A673 (cell line): ENCODE results near the gene MASP1. TPM values are rescaled to one million over a fixed set of nuclear protein-coding genes. Genes with fewer than 3 reads are reported as not detected.

Source experiments
- BruUV-seq: library from RNA; stranded (reverse); fragments of 400-500 nt; replicated peaks from 2 replicates; lab custom pipeline; 2021; lab: Mats Ljungman, UMichigan
- CTCF ChIA-PET: fragments of 300-600 bp; sonication (Branson Sonifier 250); formaldehyde crosslinking; loops from one replicate; lab custom pipeline; 2022; ENCODE audit warnings: antibody characterized with exemption; lab: Charles Lee
- POLR2A ChIA-PET: fragments of 300-600 bp; sonication (Branson Sonifier 250); formaldehyde crosslinking; loops from one replicate; lab custom pipeline; 2022; ENCODE audit warnings: antibody characterized with exemption; ENCODE audit not compliant: low non-redundant PET; lab: Charles Lee
- DNase-seq: peaks from one replicate; pipeline ENCODE4 v3.0.0-alpha.2; 2015; ENCODE audit warnings: low spot score
- H3K27ac ChIP-seq: fragments of 200-600 bp; sonication (generic); 2 replicates; pipeline ENCODE4 v1.5.1; 2016; ENCODE audit warnings: mixed run types, low read depth, mild to moderate bottlenecking, mixed read lengths, antibody characterized with exemption, low read length; ENCODE audit not compliant: poor library complexity, severe bottlenecking
- H3K27me3 ChIP-seq: fragments of 200-600 bp; sonication (generic); replicated peaks from 2 replicates; pipeline ENCODE4 v1.6.1; 2017; ENCODE audit warnings: mixed run types, low read depth, mild to moderate bottlenecking, mixed read lengths, antibody characterized with exemption, low read length; ENCODE audit not compliant: insufficient read depth, poor library complexity
- H3K36me3 ChIP-seq: fragments of 200-600 bp; sonication (generic); 2 replicates; pipeline ENCODE4 v1.6.1; 2016; ENCODE audit warnings: mixed run types, mild to moderate bottlenecking, mixed read lengths, antibody characterized with exemption, low read length; ENCODE audit not compliant: insufficient read depth, poor library complexity, severe bottlenecking
- H3K4me1 ChIP-seq: fragments of 200-600 bp; sonication (generic); 2 replicates; pipeline ENCODE4 v1.6.1; 2017; ENCODE audit warnings: mixed run types, mild to moderate bottlenecking, mixed read lengths, antibody characterized with exemption, low read length; ENCODE audit not compliant: insufficient read depth, poor library complexity, severe bottlenecking
- H3K4me3 ChIP-seq: fragments of 200-600 bp; sonication (generic); 2 replicates; pipeline ENCODE4 v1.5.1; 2016; ENCODE audit warnings: low read depth, mixed run types, mild to moderate bottlenecking, mixed read lengths, low read length; ENCODE audit not compliant: poor library complexity, severe bottlenecking
- H3K9me3 ChIP-seq: fragments of 200-600 bp; sonication (generic); 2 replicates; pipeline ENCODE4 v1.6.1; 2016; ENCODE audit warnings: mixed run types, low read depth, mild to moderate bottlenecking, mixed read lengths, antibody characterized with exemption, low read length; ENCODE audit not compliant: poor library complexity, severe bottlenecking
- EZH2 ChIP-seq: fragments of 200-600 bp; sonication (generic); IDR thresholded peaks from 2 replicates; pipeline ENCODE4 v1.6.1; 2017; ENCODE audit warnings: borderline replicate concordance, low read depth, mild to moderate bottlenecking, mixed read lengths, antibody characterized with exemption, low read length; ENCODE audit not compliant: poor library complexity, severe bottlenecking
- intact Hi-C: fragments of 100-400 bp; cut with micrococcal nuclease; formaldehyde crosslinking; loops from one replicate; pipeline ENCODE4 v1.10.0; 2022; ENCODE audit not compliant: unreplicated experiment
- total RNA-seq: library from RNA; stranded (reverse); gene quantifications from 2 replicates; pipeline ENCODE4 v1.2.3, GENCODE V29; 2021
- TF ChIP-seq, protein P1 (sequence below): fragments of 300-800, 200-600 bp; sonication (generic); conservative IDR thresholded peaks from 2 replicates; pipeline ENCODE4 v1.5.1; 2017; ENCODE audit warnings: low read depth, mild to moderate bottlenecking, antibody characterized with exemption, low read length, moderate library complexity, mixed read lengths

The MASP1 gene
- total RNA-seq, 1 experiment from 2014 or later, result not detected

DNA sequence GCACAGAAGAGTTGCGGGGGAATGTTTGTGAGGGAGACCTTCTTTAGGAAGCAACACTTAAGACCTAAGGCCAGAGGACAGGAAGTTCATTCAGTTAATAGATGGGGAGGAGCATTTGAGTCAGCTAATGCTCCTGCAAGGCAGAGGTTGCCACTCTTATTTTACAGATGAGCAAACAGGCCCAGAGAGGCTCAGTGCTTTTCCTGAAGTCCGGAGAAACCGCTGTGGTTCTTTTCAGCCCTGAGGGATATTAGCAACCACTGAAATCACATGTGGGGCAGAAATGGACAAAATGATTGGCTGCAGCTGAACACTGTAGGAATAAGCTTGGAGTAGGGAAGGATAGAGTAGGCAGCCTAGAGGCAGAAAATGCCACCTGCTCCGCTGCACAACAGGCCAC is 43.4 kb upstream of the MASP1 start:
- CTCF ChIA-PET, result no interaction called here
- BruUV-seq, result no TSS peak
- no peak overlapping the region for H3K4me3 ChIP-seq
- H3K27me3 ChIP-seq, result no peaks in the 10 kb centered on the region
- TF ChIP-seq, protein P1, sequence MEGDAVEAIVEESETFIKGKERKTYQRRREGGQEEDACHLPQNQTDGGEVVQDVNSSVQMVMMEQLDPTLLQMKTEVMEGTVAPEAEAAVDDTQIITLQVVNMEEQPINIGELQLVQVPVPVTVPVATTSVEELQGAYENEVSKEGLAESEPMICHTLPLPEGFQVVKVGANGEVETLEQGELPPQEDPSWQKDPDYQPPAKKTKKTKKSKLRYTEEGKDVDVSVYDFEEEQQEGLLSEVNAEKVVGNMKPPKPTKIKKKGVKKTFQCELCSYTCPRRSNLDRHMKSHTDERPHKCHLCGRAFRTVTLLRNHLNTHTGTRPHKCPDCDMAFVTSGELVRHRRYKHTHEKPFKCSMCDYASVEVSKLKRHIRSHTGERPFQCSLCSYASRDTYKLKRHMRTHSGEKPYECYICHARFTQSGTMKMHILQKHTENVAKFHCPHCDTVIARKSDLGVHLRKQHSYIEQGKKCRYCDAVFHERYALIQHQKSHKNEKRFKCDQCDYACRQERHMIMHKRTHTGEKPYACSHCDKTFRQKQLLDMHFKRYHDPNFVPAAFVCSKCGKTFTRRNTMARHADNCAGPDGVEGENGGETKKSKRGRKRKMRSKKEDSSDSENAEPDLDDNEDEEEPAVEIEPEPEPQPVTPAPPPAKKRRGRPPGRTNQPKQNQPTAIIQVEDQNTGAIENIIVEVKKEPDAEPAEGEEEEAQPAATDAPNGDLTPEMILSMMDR, result no peak
- TF ChIP-seq EZH2, result no peak
- no peaks in the 10 kb centered on the region for H3K36me3 ChIP-seq
- intact Hi-C loops, result no loop called here
- DNase-seq, result no peak
- H3K4me1 ChIP-seq, result no peaks in the 10 kb centered on the region
- POLR2A ChIA-PET, result no interaction called here
- H3K9me3 ChIP-seq, result no peaks in the 10 kb centered on the region
- H3K27ac ChIP-seq, result no peak overlapping the region

DNA sequence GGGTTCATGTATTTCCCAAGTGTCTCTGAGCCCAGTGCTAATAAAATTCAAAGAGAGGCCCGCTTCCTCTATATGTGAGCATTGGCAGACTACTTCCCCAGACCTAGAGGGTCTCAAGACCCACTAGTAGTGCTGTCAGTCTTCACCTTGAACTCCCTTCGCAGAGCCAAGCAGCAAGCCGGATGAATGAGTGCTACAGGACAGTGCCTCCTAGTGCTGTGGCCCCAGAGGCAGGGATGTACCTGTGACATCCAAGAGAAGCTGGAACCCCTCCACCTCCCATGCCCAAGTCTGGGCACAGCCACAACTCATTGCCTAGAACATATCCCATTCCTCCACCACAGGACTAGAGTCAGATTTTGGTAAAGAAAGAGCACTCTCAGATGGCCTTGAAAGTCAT is 37.2 kb upstream of the MASP1 start:
- no peak overlapping the region for H3K27ac ChIP-seq
- POLR2A ChIA-PET, result no interaction called here
- no peaks in the 10 kb centered on the region for H3K27me3 ChIP-seq
- CTCF ChIA-PET, result no interaction called here
- intact Hi-C loops, result no loop called here
- no peaks in the 10 kb centered on the region for H3K36me3 ChIP-seq
- no TSS peak for BruUV-seq
- no peak for DNase-seq
- TF ChIP-seq, protein P1, result no peak
- no peak for TF ChIP-seq EZH2
- H3K4me1 ChIP-seq, result no peaks in the 10 kb centered on the region
- H3K4me3 ChIP-seq, result no peak overlapping the region
- H3K9me3 ChIP-seq, result no peaks in the 10 kb centered on the region

DNA sequence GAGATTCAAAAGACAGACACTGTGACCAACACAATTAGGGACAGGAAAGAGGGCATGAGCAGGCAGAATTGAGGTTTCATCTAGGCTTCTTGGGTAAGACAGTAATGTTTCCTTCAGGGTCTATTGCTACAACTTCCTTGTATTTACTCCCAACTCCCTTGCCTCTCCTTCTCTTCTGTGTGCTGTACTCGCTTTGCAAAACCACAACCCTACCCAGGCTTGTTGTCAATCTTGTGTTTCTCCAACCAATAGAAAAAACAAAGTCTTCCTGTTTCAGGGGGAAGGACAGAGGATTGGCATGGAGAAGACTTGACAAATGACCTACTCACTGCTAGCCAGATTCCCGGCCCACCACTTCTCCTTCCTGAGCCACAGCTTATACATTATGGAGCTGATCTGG is 36.3 kb upstream of the MASP1 start:
- H3K27me3 ChIP-seq, result no peaks in the 10 kb centered on the region
- ChIA-PET POLR2A (no interaction called here), CTCF (no interaction called here)
- H3K4me3 ChIP-seq, result no peak overlapping the region
- no peak overlapping the region for H3K27ac ChIP-seq
- intact Hi-C loops, result no loop called here
- H3K9me3 ChIP-seq, result no peaks in the 10 kb centered on the region
- TF ChIP-seq, protein P1, result no peak
- no peak for TF ChIP-seq EZH2
- no TSS peak for BruUV-seq
- H3K4me1 ChIP-seq, result no peaks in the 10 kb centered on the region
- no peak for DNase-seq
- no peaks in the 10 kb centered on the region for H3K36me3 ChIP-seq
